ENCODE measurements around the gene TIMM22.

GRCh38 chr17:951325-952132 is 45.4 kb upstream of the TIMM22 start:
- TF ChIP-seq CTCF (IDR thresholded peaks at IDR 0.05; ENCODE audit: low read depth, low read length, poor library complexity, severe bottlenecking) (no peak), EZH2phosphoT487 (IDR thresholded peaks at IDR 0.05; ENCODE audit: borderline replicate concordance, low read length) (no peak)
